ENCODE results near the gene SERINC1. TPM values are rescaled to one million over a fixed set of nuclear protein-coding genes. Genes with fewer than 3 reads are reported as not detected.

The SERINC1 gene
- total and polyA plus RNA-seq, 9 donors, result 125 to 207 (median 160) TPM

DNA sequence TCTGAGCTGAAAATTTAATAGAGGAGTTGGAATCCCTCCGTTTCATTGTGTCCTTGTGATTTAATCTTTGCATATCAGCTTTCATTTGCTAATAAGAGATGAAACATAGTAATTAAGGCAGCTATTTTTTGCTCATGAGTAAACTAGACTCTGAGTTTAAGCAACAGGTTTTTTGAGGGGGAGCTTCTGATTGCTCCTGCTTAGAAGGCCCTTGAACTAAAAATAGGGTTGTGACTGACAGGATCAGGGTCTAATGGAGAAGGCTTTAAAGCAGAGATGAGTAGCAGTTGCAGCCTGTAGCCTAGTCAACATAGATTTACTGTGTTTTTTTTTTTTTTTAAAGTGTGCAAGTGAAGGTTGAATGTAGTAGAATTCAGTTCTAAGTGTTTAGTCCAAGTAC lies 54.8 kb downstream of the SERINC1 start:
- H3K4me1 ChIP-seq (ENCODE audit: insufficient read depth), result no peaks in the 10 kb centered on the region
- DNase-seq, result no peak
- no peaks in the 10 kb centered on the region for H3K9me3 ChIP-seq
- 78 to 83% (median 81%) methylated on average over 1 of the region's 1 CpG for WGBS, 3 donors
- H3K27ac ChIP-seq, result no peak overlapping the region
- H3K4me3 ChIP-seq, result no peak overlapping the region
- intact Hi-C loops (cut with DNase I), result no loop called here
- TF ChIP-seq POLR2A (IDR thresholded peaks at IDR 0.05), result no peak
- no peak for TF ChIP-seq EP300 (IDR thresholded peaks at IDR 0.05)
- TF ChIP-seq CTCF (IDR thresholded peaks at IDR 0.05), result no peak
- no peaks in the 10 kb centered on the region for H3K36me3 ChIP-seq
- no peaks in the 10 kb centered on the region for H3K27me3 ChIP-seq

DNA sequence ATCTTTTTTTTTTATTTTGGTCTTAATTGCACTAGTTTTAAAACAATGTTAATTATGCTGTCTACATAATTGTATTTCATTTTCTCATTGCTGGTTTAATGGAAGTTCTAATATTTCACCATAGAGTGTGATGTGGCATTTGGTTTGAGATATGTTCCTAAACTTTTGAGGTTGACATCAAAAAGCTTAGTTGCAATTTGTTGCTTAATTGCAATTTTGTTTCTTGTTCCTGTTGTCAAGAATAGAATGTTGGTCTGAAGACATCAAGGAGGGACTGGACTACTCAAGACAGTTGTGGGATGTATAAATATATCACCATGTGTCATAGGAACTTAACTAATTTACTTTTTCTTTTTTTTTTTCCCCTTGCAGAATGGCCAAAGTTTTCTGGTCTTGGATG lies 59.6 kb downstream of the SERINC1 start:
- Histone ChIP-seq H3K4me1 (ENCODE audit: insufficient read depth) (no peaks in the 10 kb centered on the region), H3K27me3 (no peaks in the 10 kb centered on the region), H3K9me3 (no peaks in the 10 kb centered on the region), H3K4me3 (no peak overlapping the region), H3K36me3 (no peaks in the 10 kb centered on the region), H3K27ac (no peak overlapping the region)
- intact Hi-C loops (cut with DNase I), result no loop called here
- no peak for DNase-seq
- no peak for TF ChIP-seq EP300 (IDR thresholded peaks at IDR 0.05)
- no peak for TF ChIP-seq POLR2A (IDR thresholded peaks at IDR 0.05)
- TF ChIP-seq CTCF (IDR thresholded peaks at IDR 0.05), result no peak

DNA sequence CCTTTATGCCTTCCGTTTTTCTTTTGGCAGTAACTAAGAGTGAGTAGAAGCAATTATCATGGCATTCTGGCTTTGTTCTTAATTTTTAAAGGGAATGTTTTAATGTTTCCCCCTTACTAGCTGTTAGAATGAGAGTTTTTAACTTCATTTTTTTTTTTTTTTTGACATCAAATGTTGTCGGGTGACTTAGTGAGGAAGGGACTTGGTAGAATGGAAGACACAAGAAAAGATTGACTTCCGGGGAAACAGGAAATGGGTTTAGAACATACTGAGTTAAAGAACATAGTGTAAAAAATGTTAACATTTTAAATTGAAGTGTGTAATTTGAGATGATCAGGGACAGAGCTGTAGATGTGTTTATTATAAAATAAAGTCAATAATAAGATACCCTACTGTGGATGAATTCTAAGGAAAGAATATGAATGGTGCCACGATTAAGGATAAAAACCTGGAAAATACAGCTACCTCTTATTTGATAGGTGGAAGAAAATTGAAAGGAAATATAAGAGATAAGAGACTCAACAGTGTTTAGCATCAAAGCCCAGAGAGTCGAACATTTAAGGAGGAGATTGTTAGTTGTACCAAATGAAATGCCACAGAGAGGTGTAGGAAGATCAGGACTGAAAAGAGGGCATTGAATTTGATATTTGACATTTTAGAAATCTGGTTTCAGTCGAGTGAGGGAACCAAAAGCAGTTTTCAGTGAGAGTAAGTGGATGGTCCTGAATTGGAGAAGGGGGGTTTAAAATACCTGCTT lies 62.7 kb downstream of the SERINC1 start:
- WGBS, 3 donors, result 53 to 66% (median 61%) methylated on average over 6 of the region's 6 CpGs
- no peak for DNase-seq
- Histone ChIP-seq H3K4me3 (no peak overlapping the region), H3K9me3 (no peaks in the 10 kb centered on the region), H3K36me3 (no peaks in the 10 kb centered on the region), H3K27ac (no peak overlapping the region), H3K4me1 (ENCODE audit: insufficient read depth) (no peaks in the 10 kb centered on the region), H3K27me3 (no peaks in the 10 kb centered on the region)
- no peak for TF ChIP-seq POLR2A (IDR thresholded peaks at IDR 0.05)
- TF ChIP-seq CTCF (IDR thresholded peaks at IDR 0.05), result no peak
- TF ChIP-seq EP300 (IDR thresholded peaks at IDR 0.05), result no peak
- intact Hi-C loops (cut with DNase I), result no loop called here

GRCh38 chr6:122408240-122408639 lies 63.4 kb downstream of the SERINC1 start:
- H3K4me1 ChIP-seq (ENCODE audit: insufficient read depth), result peaks cover 1% of the 10 kb centered on the region
- no peaks in the 10 kb centered on the region for H3K27me3 ChIP-seq
- intact Hi-C loops (cut with DNase I), result no loop called here
- no peaks in the 10 kb centered on the region for H3K36me3 ChIP-seq
- H3K27ac ChIP-seq, result no peak overlapping the region
- no peak for TF ChIP-seq POLR2A (IDR thresholded peaks at IDR 0.05)
- TF ChIP-seq EP300 (IDR thresholded peaks at IDR 0.05), result no peak
- TF ChIP-seq CTCF (IDR thresholded peaks at IDR 0.05), result no peak
- H3K9me3 ChIP-seq, result no peaks in the 10 kb centered on the region
- no peak overlapping the region for H3K4me3 ChIP-seq
- DNase-seq, result no peak
- WGBS, 3 donors, result 84 to 93% (median 90%) methylated on average over 1 of the region's 1 CpG

All from ovary (tissue), 9 donors.